BJ (cell line): Measurements from ENCODE around the gene IGFN1. TPM values are rescaled to one million over a fixed set of nuclear protein-coding genes. Genes with fewer than 3 reads are reported as not detected.

Experiments
- CTCF ChIA-PET: fragments of 350-600 bp; formaldehyde crosslinking; extraction: SDS; loops from one replicate; lab custom pipeline; 2021; ENCODE audit warnings: antibody characterized with exemption, inconsistent platforms; lab: Yijun Ruan, JAX
- POLR2A ChIA-PET: fragments of 300-600 bp; sonication (Branson Sonifier 250); formaldehyde crosslinking; extraction: SDS; loops from one replicate; lab custom pipeline; 2021; ENCODE audit warnings: antibody characterized with exemption; lab: Charles Lee
- DNase-seq: peaks from one replicate; pipeline ENCODE4 v3.0.0-alpha.2; 2011; ENCODE audit warnings: low read depth
- H3K27me3 ChIP-seq: 2 replicates; pipeline ENCODE4 v1.6.0; 2011; ENCODE audit warnings: low read length; ENCODE audit not compliant: control insufficient read depth, insufficient read depth
- H3K36me3 ChIP-seq: 2 replicates; pipeline ENCODE4 v1.5.1; 2011; ENCODE audit warnings: low read length; ENCODE audit not compliant: control insufficient read depth, insufficient read depth
- H3K4me3 ChIP-seq: 2 replicates; pipeline ENCODE4 v1.5.1; 2011; ENCODE audit warnings: low read depth, mild to moderate bottlenecking, control low read depth, low read length
- polyA plus RNA-seq: library from polyadenylated mRNA; depleted of rRNA; stranded (reverse); fragments of >200 nt; gene quantifications from 2 replicates; pipeline ENCODE4 v1.2.3, GENCODE V29; 2011
- TF ChIP-seq, protein P1 (sequence below): IDR thresholded peaks from 2 replicates; pipeline ENCODE4 v1.5.1; 2011; ENCODE audit warnings: low read depth, mild to moderate bottlenecking, control low read depth, inconsistent platforms, low read length, moderate library complexity; ENCODE audit not compliant: insufficient read depth

IGFN1 gene
- polyA plus RNA-seq, 1 experiment, result not detected

DNA sequence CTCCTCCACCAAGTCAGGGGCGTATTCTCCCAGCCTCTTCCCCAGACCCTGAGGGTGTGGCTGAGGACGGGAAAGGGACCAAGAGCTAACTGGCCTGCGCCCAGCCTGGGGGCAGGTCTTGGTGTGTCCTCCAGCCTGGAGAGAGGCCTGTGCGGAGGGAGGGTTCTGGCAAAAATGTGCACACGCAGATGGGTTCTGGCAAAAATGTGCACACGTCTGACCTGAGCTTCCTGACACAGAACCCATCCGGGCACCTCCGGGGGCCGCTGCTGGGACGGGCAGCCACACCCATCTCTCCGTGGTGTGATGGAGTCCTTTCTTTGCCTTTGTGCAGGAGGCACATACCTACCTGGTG lies 69.6 kb downstream of the IGFN1 start:
- Histone ChIP-seq H3K36me3 (no peaks in the 10 kb centered on the region), H3K4me3 (no peak overlapping the region), H3K27me3 (no peaks in the 10 kb centered on the region)
- ChIA-PET CTCF (interaction anchor here (0.8 to 7.6 kb wide), 10 partner anchors 40 to 151 kb away, joined by 3 to 60 read pairs (median 4); no protein-coding TSS in a partner anchor), POLR2A (no interaction called here)
- no peak for DNase-seq
- TF ChIP-seq, protein P1, sequence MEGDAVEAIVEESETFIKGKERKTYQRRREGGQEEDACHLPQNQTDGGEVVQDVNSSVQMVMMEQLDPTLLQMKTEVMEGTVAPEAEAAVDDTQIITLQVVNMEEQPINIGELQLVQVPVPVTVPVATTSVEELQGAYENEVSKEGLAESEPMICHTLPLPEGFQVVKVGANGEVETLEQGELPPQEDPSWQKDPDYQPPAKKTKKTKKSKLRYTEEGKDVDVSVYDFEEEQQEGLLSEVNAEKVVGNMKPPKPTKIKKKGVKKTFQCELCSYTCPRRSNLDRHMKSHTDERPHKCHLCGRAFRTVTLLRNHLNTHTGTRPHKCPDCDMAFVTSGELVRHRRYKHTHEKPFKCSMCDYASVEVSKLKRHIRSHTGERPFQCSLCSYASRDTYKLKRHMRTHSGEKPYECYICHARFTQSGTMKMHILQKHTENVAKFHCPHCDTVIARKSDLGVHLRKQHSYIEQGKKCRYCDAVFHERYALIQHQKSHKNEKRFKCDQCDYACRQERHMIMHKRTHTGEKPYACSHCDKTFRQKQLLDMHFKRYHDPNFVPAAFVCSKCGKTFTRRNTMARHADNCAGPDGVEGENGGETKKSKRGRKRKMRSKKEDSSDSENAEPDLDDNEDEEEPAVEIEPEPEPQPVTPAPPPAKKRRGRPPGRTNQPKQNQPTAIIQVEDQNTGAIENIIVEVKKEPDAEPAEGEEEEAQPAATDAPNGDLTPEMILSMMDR, result no peak

DNA sequence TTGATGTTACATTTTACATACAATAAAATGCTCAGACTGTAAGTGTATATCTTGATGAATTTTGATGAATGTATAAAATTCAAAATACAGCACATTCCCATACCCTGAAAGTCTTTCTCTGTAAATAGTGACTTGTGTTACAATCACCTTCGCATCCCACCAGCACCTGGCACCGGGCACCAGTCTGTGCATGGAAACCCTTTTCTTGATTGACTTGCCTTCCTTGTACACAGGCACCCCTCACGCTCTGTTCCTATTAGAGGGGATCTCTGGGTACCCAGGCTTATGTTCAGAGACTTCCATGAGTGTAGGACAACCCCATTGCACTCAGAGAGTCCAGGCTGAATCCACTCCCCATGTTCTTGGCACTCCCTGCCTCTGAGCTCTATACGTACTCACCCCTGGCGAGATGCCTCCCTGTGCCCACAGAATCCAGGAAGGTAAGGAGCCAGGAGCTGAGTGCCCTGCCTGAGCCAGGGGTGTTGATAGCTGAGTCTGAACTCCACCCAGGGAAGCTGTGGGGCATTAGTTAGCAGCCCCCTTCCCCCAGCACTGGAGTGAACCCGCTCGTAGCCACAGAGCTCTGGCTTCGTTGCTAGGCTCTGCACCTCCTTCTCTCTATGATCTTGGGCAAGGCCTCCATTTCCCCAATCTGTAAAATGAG lies 70.2 kb downstream of the IGFN1 start:
- no peak for DNase-seq
- ChIA-PET POLR2A (no interaction called here), CTCF (interaction anchor here (1.3 to 7.6 kb wide), 5 partner anchors 43 to 150 kb away, joined by 3 to 60 read pairs (median 5); no protein-coding TSS in a partner anchor)
- Histone ChIP-seq H3K36me3 (no peaks in the 10 kb centered on the region), H3K4me3 (no peak overlapping the region), H3K27me3 (no peaks in the 10 kb centered on the region)
- TF ChIP-seq, protein P1, result no peak

DNA sequence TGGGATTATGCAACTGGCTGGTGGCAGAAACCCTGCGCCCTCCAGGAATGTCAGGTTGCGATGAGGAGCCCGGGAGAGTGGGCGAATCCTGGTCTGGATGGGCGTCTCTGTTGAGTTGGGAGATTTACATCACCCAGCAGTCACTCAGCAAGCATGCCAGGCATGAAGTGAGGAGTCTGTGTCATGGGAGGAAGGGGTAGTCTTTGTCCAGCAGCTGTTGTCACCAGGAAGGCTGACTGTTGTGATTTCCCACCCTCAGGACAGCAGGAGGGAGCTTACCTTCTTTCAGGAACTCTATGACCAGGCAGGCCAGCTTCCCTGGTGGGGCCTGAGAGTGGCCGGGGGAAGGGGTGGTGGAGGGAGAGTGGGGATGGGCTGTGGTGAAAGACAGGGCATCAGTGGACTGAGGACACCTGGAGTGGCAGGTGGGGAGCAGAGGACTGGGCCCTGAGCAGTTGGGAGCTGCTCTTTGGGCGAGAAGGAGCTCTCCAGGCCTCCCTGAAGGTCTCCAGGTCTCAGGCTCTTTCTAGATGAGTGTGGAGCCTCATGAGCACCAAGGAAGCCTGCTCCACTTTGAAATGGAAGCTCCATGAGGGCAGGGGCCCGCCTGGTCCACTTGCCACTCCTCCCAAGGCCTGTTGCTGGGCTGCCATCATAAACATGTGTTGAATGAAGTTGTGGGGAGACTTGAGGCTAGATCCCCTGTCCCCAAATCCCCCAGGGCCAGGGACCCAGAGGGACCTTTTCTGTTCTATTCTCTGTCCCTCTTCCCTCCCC lies 71.3 kb downstream of the IGFN1 start:
- Histone ChIP-seq H3K27me3 (no peaks in the 10 kb centered on the region), H3K36me3 (no peaks in the 10 kb centered on the region), H3K4me3 (no peak overlapping the region)
- TF ChIP-seq, protein P1, result no peak
- no peak for DNase-seq
- ChIA-PET CTCF (interaction anchor here (0.9 to 7.6 kb wide), 6 partner anchors 8 to 147 kb away, joined by 3 to 60 read pairs (median 6); no protein-coding TSS in a partner anchor), POLR2A (no interaction called here)

DNA sequence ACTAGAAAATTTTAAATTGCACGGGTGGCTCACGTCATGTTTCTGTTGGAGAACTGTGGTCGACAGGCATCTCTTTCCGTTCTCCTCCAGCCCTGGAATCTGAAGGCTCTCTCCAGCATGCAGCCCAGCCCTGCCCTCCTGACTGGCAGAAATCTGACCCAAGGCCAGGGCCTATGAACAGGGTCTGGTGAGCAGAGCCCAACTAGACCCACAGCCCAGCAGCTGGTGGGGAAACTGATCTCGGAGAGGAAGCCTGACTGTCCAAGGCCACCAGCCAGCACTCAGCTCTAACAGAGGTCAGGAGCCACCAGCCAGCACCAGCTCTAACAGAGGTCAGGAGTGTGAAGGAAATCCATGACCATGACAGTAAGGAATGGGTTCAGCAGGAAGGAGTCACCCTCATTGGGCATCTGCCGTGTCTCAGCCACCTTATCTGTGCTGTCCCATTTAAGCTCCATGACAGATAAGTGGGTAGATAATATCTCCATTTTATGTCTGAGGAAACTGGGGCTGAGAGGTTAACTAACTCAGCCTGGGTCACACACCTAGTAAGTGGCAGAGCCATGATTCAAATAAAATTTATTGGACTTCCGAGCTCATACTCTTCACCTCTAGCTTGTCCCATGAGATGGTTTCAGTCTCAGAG lies 72.5 kb downstream of the IGFN1 start:
- CTCF ChIA-PET, result interaction anchor here (0.9 to 7.6 kb wide), 6 partner anchors 8 to 146 kb away, joined by 3 to 60 read pairs (median 6); no protein-coding TSS in a partner anchor
- no peaks in the 10 kb centered on the region for H3K27me3 ChIP-seq
- H3K36me3 ChIP-seq, result no peaks in the 10 kb centered on the region
- POLR2A ChIA-PET, result no interaction called here
- no peak overlapping the region for H3K4me3 ChIP-seq
- TF ChIP-seq, protein P1, result no peak
- DNase-seq, result no peak

DNA sequence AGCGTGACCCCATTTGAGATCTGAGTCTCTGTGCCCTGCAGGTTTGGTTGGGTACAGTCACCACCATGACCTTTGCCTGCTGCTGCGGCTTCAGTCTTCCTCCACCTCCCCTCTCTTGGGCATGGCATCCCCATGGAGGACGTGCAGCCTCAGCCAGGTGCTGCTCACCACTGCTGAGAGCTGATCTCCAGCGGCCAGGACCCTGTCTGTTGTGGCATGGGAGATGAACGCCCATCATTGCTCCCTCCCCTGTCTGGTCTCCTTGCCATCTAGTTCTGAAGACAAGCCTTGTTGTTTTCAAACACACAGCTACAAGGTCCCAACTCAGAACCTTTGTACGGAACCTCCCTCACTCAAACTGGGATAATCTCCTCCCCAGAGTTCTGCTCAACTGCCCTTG lies 73.4 kb downstream of the IGFN1 start:
- TF ChIP-seq, protein P1, result no peak
- Histone ChIP-seq H3K36me3 (no peaks in the 10 kb centered on the region), H3K4me3 (no peak overlapping the region), H3K27me3 (no peaks in the 10 kb centered on the region)
- ChIA-PET CTCF (interaction anchor here (2.2 to 7.6 kb wide), 3 partner anchors 10 to 98 kb away, joined by 9 to 60 read pairs (median 48); no protein-coding TSS in a partner anchor), POLR2A (no interaction called here)
- no peak for DNase-seq
